DMS53 treated with DMSO at 0.1 percent for 48 hours (cell line): ENCODE results near the gene TMEM150B.

Experiments used
- DNase-seq: peaks from one replicate; lab custom pipeline; 2025; ENCODE audit not compliant: unreplicated experiment; lab: John Stamatoyannopoulos, UW

TMEM150B gene

DNA sequence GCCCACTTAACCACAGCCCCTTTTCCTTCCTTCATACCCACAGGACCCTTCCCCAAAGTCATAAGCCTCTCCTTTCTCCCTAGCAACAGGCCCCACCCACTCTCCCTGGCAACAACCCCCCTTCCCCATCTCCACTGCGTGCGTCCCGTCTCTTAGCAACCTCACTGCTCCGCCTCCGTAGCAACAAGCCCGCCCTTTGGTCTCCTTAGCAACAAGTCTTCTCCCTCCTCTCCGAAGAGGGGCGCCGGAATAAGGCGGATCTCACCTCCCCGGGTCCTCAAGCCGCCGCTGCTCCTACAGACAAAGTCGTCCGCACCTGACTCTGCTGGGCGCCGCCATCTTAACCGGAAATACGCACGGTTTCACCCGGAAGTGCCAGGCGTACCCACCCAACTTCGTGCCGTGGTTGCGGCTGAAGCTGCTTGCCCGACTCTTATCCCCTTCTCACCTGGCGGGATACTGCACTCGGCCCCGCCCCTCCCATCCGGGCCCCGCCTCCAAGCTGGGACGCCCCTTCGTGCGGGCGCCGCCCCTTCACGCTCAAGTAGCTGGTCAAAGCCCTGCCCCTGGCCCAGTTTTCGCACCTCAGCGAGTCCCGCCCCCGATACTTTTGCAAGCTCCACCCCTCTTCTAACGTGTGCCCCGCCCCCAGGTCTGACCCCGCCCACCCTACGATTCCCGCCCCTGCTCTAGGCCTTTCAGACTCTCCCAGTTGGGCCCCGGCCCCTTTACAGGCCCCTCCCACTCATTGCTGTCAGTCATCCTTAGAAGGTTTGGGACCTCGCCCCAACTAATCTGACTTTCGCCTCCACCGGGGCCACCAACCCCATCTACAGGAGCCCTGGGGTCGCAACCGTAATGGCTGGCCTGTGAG is 45.1 kb downstream of the TMEM150B start, which contains the start of gene HSPBP1:
Gene HSPBP1 (minus strand): TSS at position 341 of the 874 bp plus-strand sequence. CDS start 502 bp downstream, outside the sequence.
- DNase-seq, result peak; percentile 91

DNA sequence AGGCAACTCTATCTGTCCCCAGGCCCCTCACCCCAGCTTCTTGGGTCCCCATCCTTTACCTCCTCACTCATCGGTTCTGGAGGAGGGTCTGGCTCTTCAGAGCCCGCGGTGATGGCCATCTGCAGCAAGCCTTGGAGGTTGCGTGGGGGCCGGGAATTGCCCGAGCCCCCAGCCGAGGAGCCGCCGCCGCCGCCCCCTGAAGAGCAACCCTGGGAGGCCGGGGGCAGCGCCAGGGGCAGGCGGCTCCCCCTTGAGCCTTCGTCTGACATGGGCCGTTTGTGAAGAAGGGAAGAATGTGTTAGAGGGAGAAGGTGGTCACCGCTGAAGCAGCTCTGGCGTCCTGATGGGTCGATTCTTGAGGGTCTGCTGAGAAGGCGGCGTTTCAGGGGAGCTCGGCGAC is 45.8 kb downstream of the TMEM150B start:
- no peak for DNase-seq

DNA sequence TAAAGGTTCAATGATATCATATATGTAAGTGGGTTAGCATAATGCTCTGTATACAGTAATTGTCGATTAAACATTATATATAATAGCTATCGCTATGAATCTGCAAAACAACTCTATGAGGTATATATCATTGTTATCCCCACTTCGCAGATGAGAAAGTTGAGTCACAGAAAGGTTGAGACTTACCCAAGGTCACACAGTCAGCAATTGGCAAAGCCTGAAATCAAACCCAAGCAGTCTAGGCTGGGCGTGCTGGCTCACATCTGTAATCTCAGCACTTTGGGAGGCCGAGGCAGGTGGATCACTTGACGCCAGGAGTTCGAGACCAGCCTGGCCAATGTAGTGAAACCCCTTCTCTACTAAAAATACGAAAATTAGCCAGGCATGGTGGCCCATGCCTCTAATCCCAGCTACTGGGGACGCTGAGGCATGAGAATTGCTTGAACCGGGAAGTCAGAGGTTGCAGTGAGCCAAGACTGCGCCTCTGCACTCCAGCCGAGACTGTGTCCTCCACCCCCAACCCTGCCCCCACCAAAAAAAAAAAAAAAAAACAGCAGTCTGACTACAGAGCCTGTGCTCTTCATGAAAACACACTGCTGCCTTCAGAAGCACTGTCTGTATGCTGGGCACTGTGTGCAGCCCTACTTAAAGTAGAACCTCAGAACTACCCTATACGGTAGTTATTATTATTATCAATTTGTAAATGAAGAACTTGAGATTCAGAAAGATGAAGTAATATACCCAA is 46.6 kb downstream of the TMEM150B start:
- DNase-seq, result no peak

DNA sequence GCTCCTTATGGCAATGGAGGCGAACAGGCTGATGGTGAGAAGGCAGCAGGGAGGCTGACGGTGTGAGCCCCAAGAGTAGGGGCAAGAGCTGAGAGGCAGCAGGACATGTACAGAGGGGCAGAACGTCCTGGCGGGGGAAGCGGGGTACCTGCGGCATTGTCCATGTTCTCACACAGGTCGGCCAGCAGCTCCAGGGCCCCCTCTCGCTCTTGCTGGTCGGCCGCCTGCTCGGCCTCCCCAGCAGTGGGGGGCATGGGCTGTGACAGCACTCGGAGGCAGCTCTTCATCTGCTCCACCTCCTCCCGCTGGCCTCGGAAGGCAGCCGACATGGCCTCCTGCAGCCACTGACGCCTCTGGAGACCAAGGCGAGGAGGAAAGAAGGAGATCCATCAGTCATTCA is 47.6 kb downstream of the TMEM150B start:
- DNase-seq, result no peak

DNA sequence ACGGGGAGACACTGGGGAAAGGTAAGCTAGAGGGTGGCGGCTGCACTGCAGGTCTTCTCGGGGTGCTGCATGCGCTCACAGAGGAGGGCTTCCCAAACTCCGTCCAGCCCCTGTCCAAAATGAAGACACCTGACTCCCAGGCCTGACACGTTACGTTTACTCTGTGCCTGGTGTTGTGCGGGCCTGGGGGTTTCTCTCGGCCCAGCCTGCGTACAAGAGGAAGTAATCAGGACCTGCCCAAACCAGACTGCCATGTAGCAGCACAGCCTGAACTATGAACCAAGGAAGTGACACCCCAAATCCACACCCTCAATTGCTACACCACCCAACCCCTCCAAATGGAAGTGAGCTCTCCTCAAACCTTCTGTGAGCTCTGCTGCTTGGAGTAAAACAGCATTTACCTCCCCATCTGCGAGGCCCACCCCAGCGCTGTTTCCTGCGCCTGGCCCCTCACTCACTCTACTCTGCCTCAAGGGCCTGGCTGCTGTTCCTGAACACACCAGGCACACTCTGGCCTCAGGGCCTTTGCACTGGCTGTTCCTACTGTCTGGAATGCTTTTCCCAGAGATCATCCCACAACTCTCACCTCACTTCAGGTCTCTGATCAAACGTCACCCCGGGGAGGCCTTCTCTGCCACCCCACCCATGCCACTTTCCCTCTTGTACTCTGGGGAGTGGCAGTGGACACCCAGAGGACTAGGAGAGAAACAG is 48.3 kb downstream of the TMEM150B start:
- DNase-seq, result no peak

DNA sequence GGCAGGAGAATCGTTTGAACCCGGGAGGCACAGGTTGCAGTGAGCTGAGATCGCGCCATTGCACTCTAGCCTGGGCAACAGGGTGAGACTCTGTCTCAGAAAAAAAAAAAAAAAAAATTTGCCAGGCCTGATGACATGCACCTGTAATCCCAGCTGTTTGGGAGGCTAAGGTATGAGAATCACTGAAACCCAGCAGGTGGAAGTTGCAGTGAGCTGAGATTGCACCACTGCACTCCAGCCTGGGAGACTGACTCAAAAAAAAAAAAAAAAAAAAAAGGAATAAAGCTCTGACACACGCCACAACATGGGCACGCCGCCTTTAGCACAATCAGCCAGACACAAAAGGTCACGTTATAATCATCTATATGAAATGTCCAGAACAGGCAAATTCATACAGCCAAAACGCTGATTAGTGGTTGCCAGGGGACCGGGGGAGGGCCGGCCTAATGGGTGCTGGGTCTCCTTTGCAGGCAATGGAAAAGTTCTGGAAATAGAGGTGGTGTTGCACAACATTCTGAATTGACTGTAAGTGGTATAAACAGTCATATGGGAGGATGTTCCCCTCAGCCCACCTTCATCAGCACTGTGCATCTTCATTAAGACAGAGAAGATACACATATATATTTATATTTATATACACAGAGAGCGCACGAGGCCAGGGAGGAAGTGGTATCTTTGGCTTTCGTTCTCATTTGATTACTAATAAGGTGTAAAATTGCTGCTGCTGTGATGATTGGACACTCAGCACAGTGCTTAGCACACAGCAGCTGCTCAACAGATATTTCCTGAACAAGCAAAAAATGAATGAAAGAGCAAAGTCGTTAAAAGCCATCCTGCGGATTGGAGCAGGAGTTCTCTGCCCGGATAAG is 49.1 kb downstream of the TMEM150B start:
- no peak for DNase-seq

DNA sequence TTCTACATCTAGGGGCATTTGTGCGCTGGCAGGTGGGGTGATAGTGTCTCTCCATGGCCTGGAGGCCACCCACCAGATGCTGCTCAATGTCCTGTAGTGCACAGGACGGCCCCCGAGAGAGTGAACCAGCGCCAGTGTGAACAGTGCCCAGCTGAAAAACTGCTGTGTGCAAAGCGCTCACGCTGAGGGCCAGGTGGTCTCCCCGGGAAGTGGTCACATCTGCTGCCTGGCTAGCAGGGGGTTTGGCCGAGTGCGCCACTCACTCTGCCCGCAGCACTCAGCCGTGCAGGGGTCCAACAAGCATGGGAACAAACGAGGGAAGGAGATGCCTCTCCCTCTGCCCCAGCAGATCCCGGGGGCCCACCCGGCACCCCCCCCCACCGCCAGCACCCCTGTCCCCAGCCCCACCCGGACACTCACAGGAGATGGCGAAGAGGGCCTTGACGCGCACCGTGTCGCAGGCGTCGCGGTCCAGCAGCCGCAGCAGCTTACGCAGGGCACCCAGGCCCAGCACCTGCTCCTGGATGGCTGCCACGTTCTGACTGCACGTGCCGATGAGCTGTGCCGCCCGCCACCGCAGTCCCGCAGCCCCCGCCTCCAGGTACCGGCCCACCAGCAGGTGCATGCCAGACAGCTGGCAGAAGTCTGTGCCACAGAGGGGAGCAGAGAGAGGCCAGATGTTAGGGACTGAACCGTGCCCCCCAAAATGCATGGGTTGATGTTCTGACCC is 51.0 kb downstream of the TMEM150B start:
- DNase-seq, result no peak

DNA sequence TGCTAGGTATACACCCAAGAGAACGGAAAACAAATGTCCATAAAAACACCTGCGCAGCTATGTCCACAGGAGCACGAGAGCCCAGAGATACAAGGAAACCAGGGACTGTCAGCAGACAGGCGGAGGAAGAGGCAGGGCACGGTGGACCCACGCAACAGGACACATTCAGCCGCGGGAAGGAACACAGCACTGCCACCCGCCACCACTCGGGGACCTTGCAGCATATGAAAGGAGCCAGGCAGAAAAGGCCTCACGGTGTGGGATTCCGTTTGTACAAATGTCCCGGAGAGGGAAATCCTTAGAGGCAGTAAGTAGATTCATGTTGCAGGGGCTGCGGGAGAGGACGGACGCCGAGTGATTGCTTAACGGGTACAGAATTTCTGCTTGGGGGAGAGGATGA is 53.0 kb downstream of the TMEM150B start:
- no peak for DNase-seq

DNA sequence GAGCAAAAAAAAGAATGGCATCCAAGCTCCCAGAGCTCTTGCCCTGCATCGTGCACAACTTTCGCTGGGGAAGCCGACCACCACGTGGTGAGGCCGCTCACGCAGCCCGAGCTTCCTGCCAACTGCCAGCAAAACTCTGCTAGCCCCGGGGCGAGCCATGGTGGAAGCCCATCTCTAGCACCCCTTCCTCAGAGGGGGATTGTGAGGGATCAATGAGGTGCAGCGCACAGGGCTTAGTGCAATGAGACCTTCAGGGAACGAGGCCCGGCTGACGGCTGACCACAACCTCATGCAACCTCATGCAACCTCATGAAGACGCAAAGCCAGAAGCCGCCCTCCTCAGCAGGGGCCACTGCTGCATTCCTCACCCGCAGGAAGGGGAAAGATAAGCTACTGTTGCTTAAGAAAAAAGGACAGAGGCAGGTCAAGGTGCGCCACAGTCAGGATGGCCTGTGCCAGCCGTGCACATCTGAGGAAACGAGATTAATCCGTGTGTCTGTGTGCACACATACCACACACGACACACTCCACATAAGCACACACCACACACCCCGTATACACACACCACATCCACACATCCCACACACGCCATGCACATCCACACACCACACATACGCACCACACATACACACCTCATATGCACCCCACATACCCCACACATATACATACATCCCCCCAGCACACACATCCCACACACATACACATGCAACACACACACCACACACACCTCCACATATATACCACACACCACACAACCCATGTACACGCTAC is 54.8 kb downstream of the TMEM150B start:
- no peak for DNase-seq

DNA sequence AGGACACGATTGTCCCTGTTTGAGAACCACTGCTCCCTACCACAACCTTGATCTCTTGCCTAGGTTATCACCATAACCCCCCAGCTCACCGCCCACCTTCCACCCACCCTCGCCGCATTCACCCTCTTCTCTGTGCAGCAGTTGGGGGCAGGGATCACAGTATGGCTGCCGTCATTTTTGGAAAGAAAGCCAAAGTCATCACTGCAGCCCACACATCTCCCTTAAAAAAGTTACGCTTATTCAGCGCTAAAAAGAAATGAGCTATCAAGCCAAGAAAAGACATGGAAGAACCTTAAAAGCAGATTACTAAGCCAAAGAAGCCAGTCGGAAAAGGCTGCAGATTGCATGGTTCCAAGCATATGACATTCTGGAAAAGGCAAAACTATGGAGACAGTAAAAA is 55.8 kb downstream of the TMEM150B start:
- no peak for DNase-seq

DNA sequence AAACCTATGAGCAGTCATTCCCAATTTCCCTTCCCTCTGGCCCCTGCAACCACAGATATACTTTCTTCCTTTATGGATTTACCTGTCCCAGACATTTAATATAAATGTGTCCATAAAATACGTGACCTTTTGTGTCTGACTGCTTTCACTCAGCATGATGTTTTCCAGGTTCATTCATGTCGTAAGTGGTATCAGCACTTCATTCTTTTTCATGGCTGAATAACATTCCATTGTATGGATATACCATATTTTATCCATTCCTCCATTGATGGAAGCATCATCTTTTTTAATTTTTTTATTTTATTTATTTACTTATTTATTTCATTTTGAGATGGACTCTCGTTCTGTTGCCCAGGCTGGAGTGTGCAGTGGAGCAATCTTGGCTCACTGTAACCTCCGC is 58.3 kb downstream of the TMEM150B start:
- no peak for DNase-seq

DNA sequence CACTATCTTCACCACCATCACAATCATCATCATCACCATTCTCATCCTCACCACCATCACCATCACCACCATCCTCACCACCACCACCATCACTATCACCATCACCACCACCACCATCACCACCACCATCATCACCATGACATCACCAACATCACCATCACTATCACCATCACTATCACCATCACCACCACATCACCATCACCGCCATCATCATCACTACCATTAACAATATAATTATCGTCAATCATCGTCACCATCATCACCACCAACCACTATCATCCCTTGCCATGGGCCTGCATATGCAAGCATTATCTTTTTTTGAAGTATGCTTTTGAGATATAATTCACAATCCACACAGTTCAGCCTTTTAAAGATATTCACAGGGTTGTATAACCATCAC is 58.7 kb downstream of the TMEM150B start:
- no peak for DNase-seq

DNA sequence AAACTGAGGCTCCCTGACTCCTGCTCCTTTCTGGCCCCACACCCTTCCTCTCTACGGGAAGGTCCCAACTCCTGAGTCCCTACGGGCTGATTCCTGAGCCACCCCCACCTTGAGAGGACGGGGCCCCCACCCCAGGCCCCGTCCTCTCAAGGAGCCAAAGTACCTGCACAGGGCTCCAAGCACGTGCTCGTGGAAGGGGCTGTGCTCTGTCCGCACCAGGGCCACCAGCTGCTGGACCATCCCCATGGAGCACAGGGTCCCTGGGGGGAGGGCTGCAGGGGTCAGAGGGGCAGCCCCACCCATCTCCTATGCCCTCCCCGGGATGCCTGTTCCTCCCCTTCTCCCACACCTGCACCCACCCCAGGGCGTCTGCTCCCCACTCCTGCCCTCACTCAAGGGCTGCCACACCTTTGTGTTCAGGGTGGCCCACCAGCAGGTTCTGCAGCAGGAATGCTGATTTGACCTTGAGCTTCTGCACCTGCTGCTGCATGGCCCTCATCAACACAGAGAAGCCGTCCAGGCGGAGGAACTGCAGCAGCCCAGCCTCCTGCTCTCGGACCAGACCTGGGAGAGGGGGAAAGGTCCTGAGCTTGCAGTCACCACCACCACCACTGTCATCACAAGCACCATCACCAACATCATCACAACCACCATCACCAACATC is 59.3 kb downstream of the TMEM150B start:
- DNase-seq, result no peak

DNA sequence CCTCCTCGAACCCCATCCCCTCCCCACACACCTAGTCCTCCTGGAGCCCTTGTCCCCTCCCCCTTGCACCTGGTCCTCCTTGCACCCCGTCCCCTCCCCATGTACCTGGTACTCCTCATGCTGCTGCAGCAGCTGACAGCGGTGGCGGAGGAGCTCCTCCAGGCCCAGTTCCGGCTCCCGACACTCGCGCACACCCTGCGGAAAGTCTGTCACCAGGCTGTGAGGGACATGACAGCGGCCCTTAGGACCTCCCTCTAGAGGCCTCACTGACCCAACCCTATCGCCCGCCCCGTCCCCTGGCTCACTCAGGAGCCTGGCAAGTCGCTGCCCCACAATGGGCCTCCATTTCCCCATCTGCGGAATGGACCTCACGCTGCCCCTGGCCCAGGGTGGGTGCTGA is 60.0 kb downstream of the TMEM150B start:
- DNase-seq, result no peak

DNA sequence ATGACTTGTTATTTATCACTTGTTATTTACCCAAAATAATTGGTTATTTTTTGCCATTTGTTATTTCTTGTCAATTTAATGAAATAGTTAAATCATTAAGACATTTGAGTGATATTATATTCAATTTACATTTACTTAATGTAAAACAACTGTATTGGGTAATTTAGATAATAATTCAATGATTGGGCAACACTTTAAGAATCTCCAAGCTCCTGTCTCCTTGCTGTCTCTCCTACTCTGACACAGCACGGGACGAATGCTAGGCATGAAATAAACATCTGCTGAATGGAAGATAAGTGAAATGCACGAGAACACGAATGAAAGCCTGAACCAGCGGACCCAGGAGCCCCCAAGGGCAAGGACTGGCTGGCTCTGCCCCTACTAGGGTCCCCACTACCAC is 60.6 kb downstream of the TMEM150B start:
- DNase-seq, result no peak
